Upper lobe of left lung (tissue), 4 donors: ENCODE measurements around the gene CCSAP.

Experiments used
- CTCF ChIP-seq, 6 experiments: fragments of 450-650 bp in 4 of 6; fragments of 200-600 bp in 2 of 6; sonication (generic) in 2 of 6; IDR thresholded peaks; one replicate each; pipeline ENCODE4 v1.5.1; 2016 to 2019; ENCODE audit warnings: antibody characterized with exemption in 6 of 6
- EP300 ChIP-seq, 4 donors: sonication (generic); formaldehyde crosslinking; IDR thresholded peaks; one replicate each; pipeline ENCODE4 v1.5.1; 2017; ENCODE audit warnings: antibody characterized with exemption in 4 of 4, control low read depth in 2 of 4
- POLR2A ChIP-seq, 4 donors: fragments of 450-650 bp; IDR thresholded peaks; one replicate each; pipeline ENCODE4 v1.5.1; 2016 to 2017; ENCODE audit warnings: antibody characterized with exemption in 4 of 4, mild to moderate bottlenecking in 2 of 4
- POLR2AphosphoS5 ChIP-seq, 2 donors: sonication (generic); formaldehyde crosslinking; IDR thresholded peaks; one replicate each; pipeline ENCODE4 v1.5.1; 2017; ENCODE audit warnings: antibody characterized with exemption in 2 of 2

GRCh38 chr1:229298887-229299503 lies 43.9 kb downstream of the CCSAP start:
- TF ChIP-seq POLR2A (IDR thresholded peaks at IDR 0.05) (no peak), CTCF (IDR thresholded peaks at IDR 0.05) (no peak), EP300 (IDR thresholded peaks at IDR 0.05) (no peak), POLR2AphosphoS5 (IDR thresholded peaks at IDR 0.05) (no peak)
